Effector memory CD8-positive, alpha-beta T cell (primary cell): ENCODE measurements around the gene LRP6.

Source experiments
- ATAC-seq: fragments of 150-1000 bp; cut with Tn5 transposase; replicated peaks from 2 replicates; pipeline ENCODE4 v1.10.0; 2021; ENCODE audit warnings: mild to moderate bottlenecking, moderate library complexity
- DNase-seq, 3 experiments: peaks; one replicate each; pipeline ENCODE4 v3.0.0; 2021
- H3K27ac Mint-ChIP-seq, 2 donors: one replicate each; pipeline ENCODE4 v1.8.0; 2022; ENCODE audit warnings: mild to moderate bottlenecking in 2 of 2, mixed read lengths in 2 of 2, moderate library complexity in 2 of 2
- H3K27me3 Mint-ChIP-seq, 2 donors: one replicate each; pipeline ENCODE4 v1.8.0; 2022; ENCODE audit warnings: mixed read lengths in 2 of 2
- H3K36me3 Mint-ChIP-seq: one replicate; pipeline ENCODE4 v1.8.0; 2022; ENCODE audit warnings: mild to moderate bottlenecking, moderate library complexity, mixed read lengths; ENCODE audit not compliant: insufficient read depth
- H3K4me1 Mint-ChIP-seq, 2 donors: one replicate each; pipeline ENCODE4 v1.8.0; 2022; ENCODE audit warnings: low read depth in 2 of 2, mixed read lengths in 2 of 2
- H3K4me3 Mint-ChIP-seq, 2 donors: one replicate each; pipeline ENCODE4 v1.8.0; 2022; ENCODE audit warnings: mild to moderate bottlenecking in 2 of 2, mixed read lengths in 2 of 2, moderate library complexity in 2 of 2
- H3K9me3 Mint-ChIP-seq, 2 donors: one replicate each; pipeline ENCODE4 v1.8.0; 2022; ENCODE audit warnings: mixed read lengths in 2 of 2

Gene LRP6

DNA sequence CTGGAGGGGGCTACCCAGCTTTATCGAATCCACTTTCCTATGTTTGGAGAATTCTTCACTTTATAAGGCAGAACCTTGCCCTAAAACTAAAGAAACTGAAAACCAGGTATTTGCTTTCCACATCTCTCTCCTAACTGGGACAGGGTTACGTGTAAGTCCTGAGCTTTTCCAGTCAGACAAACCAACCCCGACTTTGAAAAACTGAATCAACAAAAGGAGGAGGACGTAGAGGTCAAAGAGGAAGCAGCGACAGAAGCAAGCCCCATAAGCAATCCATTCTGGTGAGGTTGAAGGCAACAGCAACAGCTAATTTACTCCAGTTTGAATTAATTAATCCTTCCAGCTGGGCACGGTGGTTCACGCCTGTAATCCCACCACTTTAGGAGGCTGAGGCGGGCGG, 47.2 kb downstream of the LRP6 start:
- H3K27me3 Mint-ChIP-seq = peaks cover 49 to 90% of the 10 kb centered on the region in 2 donors
- no peak for DNase-seq
- no peaks in the 10 kb centered on the region for H3K36me3 Mint-ChIP-seq
- ATAC-seq = no peak
- H3K27ac Mint-ChIP-seq = no peak overlapping the region
- no peaks in the 10 kb centered on the region for H3K9me3 Mint-ChIP-seq
- no peaks in the 10 kb centered on the region for H3K4me1 Mint-ChIP-seq
- H3K4me3 Mint-ChIP-seq = no peak overlapping the region

DNA sequence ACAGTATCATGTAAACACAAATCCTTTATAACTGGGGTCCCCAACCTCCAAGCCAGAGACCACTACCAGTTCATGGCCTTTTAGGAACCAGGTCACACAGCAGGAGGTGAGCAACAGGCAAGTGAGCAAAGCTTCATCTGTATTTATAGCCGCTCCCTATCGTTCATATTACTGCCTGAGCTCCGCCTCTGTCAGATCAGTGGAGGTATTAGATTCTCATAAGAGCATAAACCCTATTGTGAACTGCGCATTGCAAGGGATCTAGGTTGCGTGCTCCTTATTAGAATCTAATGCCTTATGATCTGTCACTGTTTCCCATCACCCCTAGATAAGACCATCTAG, 49.9 kb downstream of the LRP6 start:
- DNase-seq (no peak), ATAC-seq (no peak)
- no peaks in the 10 kb centered on the region for H3K4me1 Mint-ChIP-seq
- peaks cover 55 to 85% of the 10 kb centered on the region in 2 donors for H3K27me3 Mint-ChIP-seq
- H3K36me3 Mint-ChIP-seq = no peaks in the 10 kb centered on the region
- no peak overlapping the region for H3K4me3 Mint-ChIP-seq
- H3K9me3 Mint-ChIP-seq = no peaks in the 10 kb centered on the region
- H3K27ac Mint-ChIP-seq = no peak overlapping the region

DNA sequence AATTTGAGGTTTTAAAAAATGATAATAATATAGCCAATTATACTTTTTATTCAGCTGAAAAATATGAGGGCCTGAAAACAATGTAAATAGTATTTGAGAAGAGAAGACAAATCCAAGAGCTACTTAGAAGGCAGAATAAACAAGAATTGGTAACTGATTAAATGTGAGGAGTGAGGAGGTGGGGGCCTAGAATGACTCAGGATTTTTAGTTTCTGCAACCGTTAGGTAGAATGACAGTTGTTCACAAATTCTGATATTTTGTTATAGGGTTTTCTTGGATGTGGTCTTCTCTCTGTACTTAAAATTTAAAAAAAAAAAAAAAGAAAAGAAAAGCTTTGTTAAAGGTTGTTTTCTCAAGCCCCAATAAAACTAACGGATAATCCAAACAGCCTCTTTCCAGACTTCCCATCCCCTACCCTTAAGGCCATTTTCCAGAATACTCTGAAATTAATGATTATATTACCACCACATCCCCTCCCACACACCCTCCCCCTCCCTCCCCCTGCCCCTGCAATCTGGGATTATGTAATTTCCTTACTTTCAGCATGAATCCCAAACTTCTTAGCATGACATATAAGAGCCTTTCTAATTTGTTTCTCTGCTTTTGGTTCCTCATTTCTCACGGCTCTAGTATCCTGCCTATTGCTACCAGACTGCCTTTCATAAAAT, 50.4 kb downstream of the LRP6 start:
- H3K4me3 Mint-ChIP-seq = no peak overlapping the region
- DNase-seq (no peak), ATAC-seq (no peak)
- H3K4me1 Mint-ChIP-seq = no peaks in the 10 kb centered on the region
- H3K27ac Mint-ChIP-seq = no peak overlapping the region
- H3K9me3 Mint-ChIP-seq = no peaks in the 10 kb centered on the region
- no peaks in the 10 kb centered on the region for H3K36me3 Mint-ChIP-seq
- H3K27me3 Mint-ChIP-seq = peaks cover 52 to 82% of the 10 kb centered on the region in 2 donors

DNA sequence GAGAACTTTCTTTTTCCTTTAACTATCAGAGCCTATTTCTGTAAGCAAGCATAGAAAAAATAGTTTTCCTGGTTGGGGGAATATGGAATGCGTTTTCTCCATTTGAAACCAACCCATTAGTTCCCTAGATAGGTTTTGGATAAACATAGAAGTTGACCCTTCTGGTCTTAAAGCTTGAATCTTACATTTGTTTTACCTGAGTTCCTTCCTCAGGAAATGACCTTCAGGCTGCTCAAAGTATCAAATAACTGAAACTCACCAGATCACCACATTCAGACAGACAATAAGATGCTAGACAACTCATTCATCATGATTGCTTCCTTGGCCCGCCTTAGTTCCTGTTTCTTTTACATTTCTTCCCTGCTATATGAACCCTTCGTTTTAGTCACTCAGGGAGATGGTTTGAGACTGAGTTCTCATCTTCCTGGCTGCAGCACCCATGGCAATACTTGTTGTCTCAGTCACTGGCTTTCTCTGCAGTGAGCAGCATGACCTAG, 52.2 kb downstream of the LRP6 start:
- Mint-ChIP-seq H3K36me3 (no peaks in the 10 kb centered on the region), H3K9me3 (no peaks in the 10 kb centered on the region), H3K4me3 (no peak overlapping the region), H3K27me3 (peaks cover 35 to 64% of the 10 kb centered on the region in 2 donors), H3K4me1 (peaks cover 10 to 12% of the 10 kb centered on the region in 2 donors), H3K27ac (no peak overlapping the region)
- no peak for DNase-seq
- ATAC-seq = no peak

DNA sequence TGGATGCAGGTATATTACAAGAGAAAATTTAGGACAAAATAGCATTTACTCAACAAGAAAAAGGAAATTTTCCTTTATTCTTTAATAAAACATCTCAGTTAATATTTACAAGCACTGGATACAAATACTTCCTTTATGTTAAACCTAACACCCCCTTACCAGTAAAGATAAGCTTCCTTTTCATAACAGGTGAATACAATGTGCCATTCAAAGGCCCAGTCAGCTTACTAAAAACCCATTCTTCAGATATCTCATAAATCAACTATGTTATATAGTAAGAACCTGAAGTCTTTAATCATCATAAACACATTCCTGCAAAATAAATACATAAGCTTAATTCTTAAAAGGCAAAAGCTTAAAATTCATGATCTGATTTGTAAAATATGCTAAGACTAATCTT, 52.6 kb downstream of the LRP6 start:
- no peaks in the 10 kb centered on the region for H3K9me3 Mint-ChIP-seq

DNA sequence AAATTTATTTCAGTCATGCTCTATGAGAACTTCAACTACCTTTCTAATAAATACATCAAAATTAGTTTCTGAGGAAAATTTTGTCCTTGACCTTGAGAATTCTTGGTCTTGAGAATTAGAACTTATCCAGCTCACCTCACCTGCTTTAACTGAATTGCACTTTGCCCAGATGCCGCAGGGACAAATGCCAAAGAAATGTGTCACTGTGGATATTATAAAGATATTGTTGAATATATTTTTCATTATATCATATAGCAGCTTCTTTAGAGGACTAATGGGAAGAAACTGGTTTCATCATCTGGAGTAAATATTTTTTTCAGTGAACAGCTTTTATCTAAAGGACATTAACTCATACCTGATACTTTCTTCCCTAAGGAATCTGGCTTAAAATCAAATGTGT, 54.1 kb downstream of the LRP6 start:
- no peaks in the 10 kb centered on the region for H3K9me3 Mint-ChIP-seq
- no peak overlapping the region for H3K27ac Mint-ChIP-seq
- peaks cover 10 to 12% of the 10 kb centered on the region in 2 donors for H3K4me1 Mint-ChIP-seq
- H3K27me3 Mint-ChIP-seq = peaks cover 36 to 50% of the 10 kb centered on the region in 2 donors
- ATAC-seq (no peak), DNase-seq (no peak)
- H3K4me3 Mint-ChIP-seq = no peak overlapping the region
- no peaks in the 10 kb centered on the region for H3K36me3 Mint-ChIP-seq

More for the DNA sequence above, 52.6 kb downstream of the LRP6 start:
- DNase-seq (no peak), ATAC-seq (no peak)
- H3K4me1 Mint-ChIP-seq = peaks cover 10 to 12% of the 10 kb centered on the region in 2 donors
- no peaks in the 10 kb centered on the region for H3K36me3 Mint-ChIP-seq
- H3K27ac Mint-ChIP-seq = no peak overlapping the region
- peaks cover 30 to 59% of the 10 kb centered on the region in 2 donors for H3K27me3 Mint-ChIP-seq
- H3K4me3 Mint-ChIP-seq = no peak overlapping the region

DNA sequence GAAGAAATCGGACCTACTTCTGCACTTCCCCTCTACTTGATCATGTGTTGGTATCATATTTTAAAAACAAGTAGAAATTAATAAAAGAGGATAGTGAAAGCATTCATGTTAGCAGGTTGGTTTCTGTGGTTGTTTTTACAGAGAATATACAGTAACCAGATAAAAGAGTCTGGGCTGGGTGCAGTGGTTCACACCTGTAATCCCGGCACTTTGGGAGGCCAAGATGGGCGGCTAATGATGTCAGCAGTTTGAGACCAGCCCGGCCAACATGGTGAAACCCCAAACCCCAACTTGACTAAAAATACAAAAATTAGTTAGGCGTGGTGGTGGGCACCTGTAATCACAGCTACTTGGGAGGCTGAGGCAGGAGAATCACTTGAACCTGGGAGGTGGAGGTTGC, 55.9 kb downstream of the LRP6 start:
- H3K27me3 Mint-ChIP-seq = peaks cover 35 to 38% of the 10 kb centered on the region in 2 donors
- DNase-seq (peak; percentile 14 to 32 (median 16)), ATAC-seq (peak; percentile 96)
- no peaks in the 10 kb centered on the region for H3K9me3 Mint-ChIP-seq
- peaks cover 10 to 12% of the 10 kb centered on the region in 2 donors for H3K4me1 Mint-ChIP-seq
- no peak overlapping the region for H3K27ac Mint-ChIP-seq
- H3K36me3 Mint-ChIP-seq = no peaks in the 10 kb centered on the region
- peak overlapping the region; percentile 34 to 65 for H3K4me3 Mint-ChIP-seq

DNA sequence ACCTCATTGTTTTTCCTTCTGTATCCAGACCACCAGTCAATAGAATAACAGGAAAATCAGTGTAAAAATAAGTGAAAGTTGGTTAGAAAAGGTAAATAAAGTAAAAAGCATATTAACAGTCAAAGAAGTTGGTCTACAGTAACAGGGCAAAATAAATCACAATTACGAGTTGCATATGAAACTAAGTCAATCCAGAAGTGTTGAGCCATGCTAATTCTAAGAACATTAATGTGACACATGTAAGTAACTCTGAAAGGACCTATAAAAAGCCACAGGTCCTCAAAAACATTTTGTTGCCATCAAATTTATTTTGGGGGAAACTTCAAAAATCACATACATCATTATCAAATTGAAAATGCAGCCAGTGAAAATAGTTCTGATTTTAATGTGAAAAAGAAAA, 56.4 kb downstream of the LRP6 start:
- DNase-seq (no peak), ATAC-seq (no peak)
- peaks cover 10 to 12% of the 10 kb centered on the region in 2 donors for H3K4me1 Mint-ChIP-seq
- H3K9me3 Mint-ChIP-seq = no peaks in the 10 kb centered on the region
- H3K27ac Mint-ChIP-seq = no peak overlapping the region
- H3K4me3 Mint-ChIP-seq = peak overlapping the region; percentile 34 to 65
- H3K27me3 Mint-ChIP-seq = peaks cover 39 to 40% of the 10 kb centered on the region in 2 donors
- no peaks in the 10 kb centered on the region for H3K36me3 Mint-ChIP-seq

DNA sequence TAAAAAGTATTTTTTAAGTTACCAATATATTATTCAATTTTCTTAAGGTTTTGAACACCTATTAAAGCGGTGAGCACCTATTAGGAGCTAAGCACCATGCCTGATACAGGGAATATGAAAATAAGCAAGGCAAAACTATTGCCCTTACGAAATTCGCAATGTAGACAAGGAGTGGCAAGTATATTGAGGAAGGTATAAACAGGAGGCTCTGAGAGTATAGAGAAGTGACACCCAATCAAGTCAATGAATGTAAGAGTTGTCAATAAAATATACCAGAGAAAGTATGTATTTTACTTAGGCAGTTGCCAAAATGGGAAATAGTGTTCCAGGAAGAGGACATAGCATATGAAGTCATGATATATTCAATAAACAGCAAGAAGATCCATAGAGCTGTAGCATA, 57.2 kb downstream of the LRP6 start:
- ATAC-seq (no peak), DNase-seq (no peak)
- peaks cover 10 to 12% of the 10 kb centered on the region in 2 donors for H3K4me1 Mint-ChIP-seq
- H3K27ac Mint-ChIP-seq = no peak overlapping the region
- no peak overlapping the region for H3K4me3 Mint-ChIP-seq
- H3K9me3 Mint-ChIP-seq = no peaks in the 10 kb centered on the region
- H3K27me3 Mint-ChIP-seq = peaks cover 35 to 37% of the 10 kb centered on the region in 2 donors
- H3K36me3 Mint-ChIP-seq = no peaks in the 10 kb centered on the region

DNA sequence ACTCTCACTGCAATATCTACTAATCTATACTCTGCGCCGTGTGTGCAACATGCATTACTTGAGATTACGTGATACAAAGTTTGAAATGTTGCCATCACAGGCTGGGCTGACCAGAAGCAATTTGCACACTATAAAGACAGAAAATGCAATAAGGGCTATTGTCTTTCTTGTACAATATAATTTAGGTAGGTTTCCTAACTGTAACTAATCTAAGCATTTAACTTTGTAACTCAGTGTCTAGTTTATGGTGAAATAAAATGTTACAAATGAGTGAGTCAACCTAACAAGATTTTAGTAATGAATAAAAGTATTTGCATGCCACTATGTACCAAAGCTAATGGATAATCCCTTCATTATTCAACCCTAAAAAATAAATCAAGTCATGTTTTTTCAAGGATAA, 57.8 kb downstream of the LRP6 start:
- Mint-ChIP-seq H3K4me3 (no peak overlapping the region), H3K4me1 (peaks cover 10 to 12% of the 10 kb centered on the region in 2 donors), H3K27me3 (peaks cover 34 to 36% of the 10 kb centered on the region in 2 donors), H3K27ac (no peak overlapping the region), H3K36me3 (no peaks in the 10 kb centered on the region), H3K9me3 (no peaks in the 10 kb centered on the region)
- no peak for DNase-seq
- ATAC-seq = no peak

DNA sequence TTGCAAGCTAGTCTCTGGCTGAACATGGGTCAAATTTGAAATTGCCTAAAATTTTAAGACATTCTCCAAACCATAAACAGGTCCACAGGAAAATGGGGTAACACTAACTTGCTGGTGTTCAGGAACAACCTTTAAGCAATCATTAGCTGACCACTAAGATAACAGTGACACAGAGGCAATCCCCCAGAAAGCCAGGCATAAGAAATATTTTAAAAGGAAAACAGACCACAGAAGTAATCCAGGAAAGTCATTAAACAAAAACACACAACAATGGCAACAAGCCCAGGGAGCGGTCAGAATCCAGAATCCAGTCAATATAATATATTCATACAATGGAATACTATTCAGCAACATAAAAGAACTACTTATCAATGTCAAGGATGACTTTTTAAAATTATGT, 59.1 kb downstream of the LRP6 start:
- Mint-ChIP-seq H3K36me3 (no peaks in the 10 kb centered on the region), H3K27me3 (peaks cover 37 to 41% of the 10 kb centered on the region in 2 donors), H3K27ac (no peak overlapping the region), H3K4me3 (no peak overlapping the region), H3K9me3 (no peaks in the 10 kb centered on the region), H3K4me1 (peaks cover 10 to 12% of the 10 kb centered on the region in 2 donors)
- ATAC-seq (no peak), DNase-seq (no peak)

DNA sequence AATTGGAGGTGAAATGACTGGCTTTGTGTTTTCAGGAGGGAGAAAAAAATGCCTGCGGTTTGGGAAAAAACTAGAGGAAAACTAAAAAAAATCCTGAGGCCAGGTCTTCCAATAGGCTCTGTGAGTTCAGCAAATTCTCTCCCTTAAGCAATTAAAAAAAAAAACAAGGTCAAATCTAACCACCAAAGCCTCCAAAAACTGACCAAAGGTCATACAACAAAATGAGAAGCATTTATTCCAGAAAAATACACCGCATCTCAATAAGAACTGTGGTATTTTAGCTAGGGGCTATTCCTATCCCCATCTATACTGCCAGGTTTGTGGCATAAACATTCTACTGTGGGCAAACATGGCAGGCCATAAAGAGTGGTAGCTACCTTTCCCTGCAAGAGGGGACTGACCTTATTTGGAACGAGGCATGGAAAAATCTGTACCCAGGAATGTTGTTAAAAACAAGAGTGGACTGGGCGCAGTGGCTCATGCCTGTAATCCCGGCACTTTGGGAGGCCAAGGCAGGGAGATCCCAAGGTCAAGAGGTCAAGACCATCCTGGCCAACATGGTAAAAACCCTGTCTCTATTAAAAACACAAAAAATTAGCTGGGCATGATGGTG, 60.0 kb downstream of the LRP6 start:
- no peaks in the 10 kb centered on the region for H3K9me3 Mint-ChIP-seq
- DNase-seq = no peak
- H3K36me3 Mint-ChIP-seq = no peaks in the 10 kb centered on the region
- H3K27ac Mint-ChIP-seq = no peak overlapping the region
- no peak for ATAC-seq
- no peak overlapping the region for H3K4me3 Mint-ChIP-seq
- H3K27me3 Mint-ChIP-seq = peaks cover 46 to 49% of the 10 kb centered on the region in 2 donors
- H3K4me1 Mint-ChIP-seq = peaks cover 10 to 12% of the 10 kb centered on the region in 2 donors

DNA sequence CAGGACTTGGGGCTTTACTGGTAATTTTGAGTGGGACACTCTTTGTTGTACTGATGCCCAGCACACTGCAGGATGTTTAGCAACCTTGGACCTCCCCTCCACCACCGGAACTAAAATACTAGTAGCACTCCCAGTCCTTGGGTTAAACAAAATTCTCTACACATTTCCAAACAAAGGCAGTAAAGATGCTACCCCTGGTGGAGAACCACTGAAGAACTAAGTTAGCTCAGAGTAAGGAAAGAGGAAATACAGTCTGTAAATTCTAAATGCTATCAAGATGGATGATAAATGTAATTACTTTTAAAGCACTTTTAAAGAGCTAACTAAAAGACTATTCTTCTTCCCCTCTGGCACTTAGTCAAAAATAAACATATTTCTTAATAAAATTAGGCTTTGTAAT, 64.1 kb downstream of the LRP6 start:
- Mint-ChIP-seq H3K4me1 (no peaks in the 10 kb centered on the region), H3K27ac (no peak overlapping the region), H3K4me3 (no peak overlapping the region), H3K9me3 (peaks cover 0 to 2% of the 10 kb centered on the region in 2 donors), H3K27me3 (peaks cover 63 to 73% of the 10 kb centered on the region in 2 donors), H3K36me3 (no peaks in the 10 kb centered on the region)
- ATAC-seq (no peak), DNase-seq (no peak)

DNA sequence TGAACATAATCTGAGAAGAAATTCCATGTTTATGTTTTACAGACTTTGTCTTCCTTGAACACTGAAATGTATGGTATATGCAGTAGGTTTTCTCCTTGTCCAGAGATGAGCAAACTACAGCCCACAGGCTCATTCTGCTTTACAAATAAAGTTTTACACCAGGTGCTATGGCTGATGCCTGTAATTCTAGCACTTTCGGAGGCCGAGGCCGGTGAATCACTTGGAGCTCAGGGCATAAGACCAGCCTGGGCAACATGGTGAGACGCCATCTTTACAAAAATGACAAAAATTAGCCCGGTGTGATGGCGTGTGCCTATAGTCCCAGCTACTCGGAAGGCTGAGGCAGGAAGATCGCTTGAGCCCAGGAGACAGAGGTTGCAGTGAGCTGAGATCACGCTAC, 64.7 kb downstream of the LRP6 start:
- Mint-ChIP-seq H3K27ac (no peak overlapping the region), H3K4me1 (no peaks in the 10 kb centered on the region), H3K4me3 (no peak overlapping the region), H3K36me3 (no peaks in the 10 kb centered on the region), H3K9me3 (peaks cover 0 to 2% of the 10 kb centered on the region in 2 donors), H3K27me3 (peaks cover 64 to 73% of the 10 kb centered on the region in 2 donors)
- DNase-seq (no peak), ATAC-seq (no peak)
